Left renal pelvis (tissue), 4 donors: ENCODE results near the gene EVI2A. TPM values are rescaled to one million over a fixed set of nuclear protein-coding genes. Genes with fewer than 3 reads are reported as not detected.
"Not testable (repeated sequence)": the region's sequence is repeated elsewhere in the genome, so short reads cannot be mapped to it uniquely, and the experiment has no call there.

Source experiments
- DNase-seq, 4 donors: peaks; one replicate each; pipeline ENCODE4 v3.0.0-alpha.2; 2013; ENCODE audit warnings: low read depth in 4 of 4, low spot score in 3 of 4
- polyA plus RNA-seq, 4 donors: library from polyadenylated mRNA; unstranded; fragments of 120-200 nt; gene quantifications; one replicate each; pipeline ENCODE4 v1.2.1, GENCODE V29; 2013; ENCODE audit not compliant: insufficient read length in 4 of 4

EVI2A gene
- polyA plus RNA-seq, 4 donors: 1.4 to 3.7 (median 1.4) TPM

- DNase-seq: no peak
Measured at GRCh38 chr17:31313982-31314781, 7.2 kb downstream of the EVI2A start, which contains the start of gene EVI2B. TSS of gene EVI2B (minus strand) at chr17:31314054. CDS start at chr17:31305609, 8,445 bp downstream.

DNA sequence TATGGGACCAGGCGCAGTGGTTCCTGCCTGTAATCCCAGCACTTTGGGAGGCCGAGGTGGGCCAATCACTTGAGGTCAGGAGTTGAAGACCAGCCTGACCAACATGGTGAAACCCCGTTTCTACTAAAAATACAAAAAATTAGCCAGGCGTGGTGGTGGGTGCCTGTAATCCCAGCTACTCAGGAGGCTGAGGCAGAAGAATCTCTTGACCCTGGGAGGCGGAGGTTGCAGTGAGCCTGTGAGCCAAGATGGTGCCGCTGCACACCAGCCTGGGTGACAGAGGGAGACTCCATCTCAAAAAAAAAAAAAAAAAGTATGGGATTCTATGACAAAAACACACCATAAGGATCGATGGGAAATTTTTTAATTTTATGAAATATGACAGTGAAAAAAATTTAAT lies 9.2 kb downstream of the EVI2A start:
- not testable (repeated sequence) for DNase-seq

- DNase-seq: no peak
Measured at GRCh38 chr17:31311526-31311925, 9.9 kb downstream of the EVI2A start.

DNA sequence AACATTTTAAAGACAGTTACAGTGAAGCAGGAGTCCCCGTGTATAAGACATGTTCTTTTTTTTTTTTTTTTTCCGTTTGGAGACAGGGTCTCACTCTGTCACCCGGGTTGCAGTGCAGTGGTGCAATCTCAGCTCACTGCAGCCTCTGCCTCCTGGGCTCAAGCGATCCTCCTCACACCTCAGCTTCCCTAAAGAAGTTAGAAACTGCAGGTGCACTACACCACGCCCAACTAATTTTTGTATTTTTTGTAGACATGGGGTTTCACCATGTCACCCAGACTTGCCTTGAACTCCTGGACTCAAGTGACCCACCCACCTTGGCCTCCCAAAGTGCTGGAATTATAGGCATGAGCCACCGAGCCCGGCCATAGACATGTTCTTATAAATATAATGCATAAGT lies 10.5 kb downstream of the EVI2A start:
- no peak for DNase-seq

DNA sequence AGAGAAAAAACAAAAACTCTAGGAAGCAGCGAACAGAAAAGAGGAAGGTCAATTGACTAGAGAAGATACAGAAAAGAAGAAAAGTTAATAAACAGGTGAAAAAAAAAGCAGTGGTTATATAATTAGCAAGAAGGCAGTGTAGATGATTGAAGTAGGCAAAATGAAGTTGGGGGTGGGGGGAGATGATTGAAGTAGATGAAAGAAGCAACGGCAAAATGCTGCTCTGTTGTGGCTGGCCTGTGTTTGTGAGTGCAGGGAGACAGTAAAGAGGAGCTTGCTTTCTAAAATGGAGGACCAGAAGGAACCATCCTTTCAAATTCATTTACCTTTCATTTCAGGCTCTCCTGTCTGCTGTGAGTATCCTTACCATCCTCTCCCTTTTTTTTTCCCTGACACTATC lies 11.2 kb downstream of the EVI2A start:
- no peak for DNase-seq

DNA sequence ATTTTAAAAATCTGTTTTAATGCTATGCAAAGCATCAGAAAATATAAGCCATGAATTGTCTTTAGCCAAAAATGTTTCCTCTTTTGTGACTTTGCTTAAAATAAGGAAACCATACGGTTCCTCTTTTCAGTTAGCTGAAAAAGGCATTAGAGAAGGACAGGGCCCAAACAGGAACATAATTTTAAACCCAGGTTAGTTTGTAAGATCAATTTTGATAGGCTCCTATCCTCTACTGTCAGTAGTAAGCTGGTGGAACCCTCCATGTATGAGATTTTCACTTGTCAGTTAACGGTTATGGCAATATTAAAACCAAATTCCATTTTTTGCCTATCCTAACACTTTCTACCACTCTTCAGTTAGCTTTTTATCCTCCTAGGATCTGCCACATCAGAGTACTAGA lies 11.9 kb downstream of the EVI2A start:
- DNase-seq: no peak

DNA sequence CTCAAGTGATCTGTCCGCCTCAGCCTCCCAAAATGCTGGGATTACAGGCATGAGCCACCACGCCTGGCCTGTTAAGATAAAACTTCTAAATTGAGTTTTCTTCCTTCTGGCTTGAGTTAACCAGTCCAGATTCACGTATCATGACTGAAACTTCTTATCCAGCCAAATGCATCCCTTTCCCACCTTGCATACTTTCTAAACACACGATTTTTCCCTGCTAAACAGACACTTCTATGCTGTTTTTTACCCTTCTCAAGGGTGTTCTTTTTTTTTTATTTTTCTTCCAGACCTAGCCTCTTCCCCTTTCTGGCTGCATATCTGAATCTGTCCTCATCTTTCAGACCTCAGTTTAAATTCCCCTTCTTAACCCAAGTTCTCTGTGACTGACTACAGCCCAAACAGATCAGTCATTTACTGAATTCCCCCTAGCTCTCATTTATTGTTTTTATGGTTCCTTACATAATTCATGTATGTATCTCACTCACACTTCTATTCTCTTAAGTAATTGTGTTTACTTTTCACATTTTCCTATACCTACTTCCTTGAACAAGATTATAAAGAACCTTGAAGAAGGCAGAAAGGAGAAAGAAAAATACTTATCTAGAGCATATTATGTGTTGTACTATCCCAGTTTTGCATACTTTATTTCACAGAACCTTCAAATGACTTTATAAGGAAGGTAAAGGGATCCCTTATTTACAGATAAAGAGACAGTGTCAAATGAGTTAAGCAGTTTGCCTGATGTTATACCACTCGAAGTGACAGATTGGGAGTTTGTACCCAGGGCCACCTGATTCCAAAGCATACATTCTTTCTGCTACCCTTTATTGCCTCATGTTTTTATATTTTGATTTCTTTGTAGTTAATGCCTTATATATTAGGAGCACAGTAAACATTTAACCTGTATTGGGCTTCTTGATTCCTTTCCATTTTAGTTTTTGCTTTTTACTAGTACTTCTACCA lies 12.8 kb downstream of the EVI2A start:
- DNase-seq: no peak

- no peak for DNase-seq
Measured at GRCh38 chr17:31307640-31308039, 13.8 kb downstream of the EVI2A start.

- no peak for DNase-seq
Measured at GRCh38 chr17:31299624-31300023, 21.8 kb downstream of the EVI2A start.

- no peak for DNase-seq
Measured at GRCh38 chr17:31297090-31297489, 24.3 kb downstream of the EVI2A start, which contains the start of gene OMG. TSS of gene OMG (minus strand) at chr17:31297239. CDS start at chr17:31296331, 908 bp downstream.

- DNase-seq: no peak
Measured at GRCh38 chr17:31296142-31296541, 25.3 kb downstream of the EVI2A start.

DNA sequence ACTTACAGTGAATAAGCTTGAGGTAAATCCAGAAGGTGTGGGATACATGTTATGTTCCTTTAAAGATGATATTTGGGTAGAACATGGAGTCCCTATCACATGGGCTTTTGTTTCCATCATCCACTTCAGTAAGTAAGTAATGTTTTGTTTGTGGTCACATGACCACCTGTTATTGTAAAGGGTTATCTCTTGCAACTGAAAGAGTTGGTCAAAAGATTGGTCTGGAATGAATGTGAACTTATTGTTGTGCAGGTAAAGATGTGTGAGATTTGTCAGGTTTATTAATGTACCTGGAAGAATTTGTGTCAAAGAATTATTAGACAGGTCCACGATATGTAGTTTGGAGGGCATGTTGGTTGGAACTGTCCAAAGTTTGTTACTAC lies 25.9 kb downstream of the EVI2A start:
- DNase-seq: no peak

DNA sequence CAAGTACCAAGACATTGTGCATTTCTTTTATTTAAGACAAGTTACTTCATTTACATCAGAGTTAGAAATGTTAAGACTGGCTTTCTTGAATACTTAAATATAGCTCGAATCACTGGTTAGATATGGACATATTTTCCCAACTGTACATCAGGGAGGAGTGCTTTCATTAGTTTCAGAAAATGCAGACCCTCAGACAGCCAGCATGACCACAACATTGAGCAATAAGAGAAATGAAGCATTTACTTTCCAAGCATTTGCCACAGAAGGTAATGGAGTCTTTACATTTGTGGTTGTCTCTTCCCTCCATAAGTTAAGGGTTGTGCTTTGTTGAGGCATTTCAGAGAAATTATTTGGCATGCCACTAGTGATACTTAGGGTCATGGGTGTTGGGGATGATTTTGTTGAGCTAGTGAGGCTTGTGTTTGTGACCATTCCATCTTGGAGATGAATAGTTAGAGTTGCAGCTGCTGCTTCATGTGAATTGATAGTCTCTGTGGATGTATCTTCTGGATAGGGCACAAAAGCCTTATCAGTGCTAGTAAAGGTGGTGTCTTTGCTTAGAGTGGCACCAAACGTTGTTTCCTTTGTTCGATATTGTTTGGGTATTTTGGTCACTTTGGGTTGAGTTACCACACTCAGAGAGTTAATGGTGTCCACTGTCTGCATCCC lies 26.5 kb downstream of the EVI2A start:
- no peak for DNase-seq

GRCh38 chr17:31294231-31294630 lies 27.2 kb downstream of the EVI2A start:
- no peak for DNase-seq

- DNase-seq: no peak
Measured at GRCh38 chr17:31293581-31293980, 27.8 kb downstream of the EVI2A start.

DNA sequence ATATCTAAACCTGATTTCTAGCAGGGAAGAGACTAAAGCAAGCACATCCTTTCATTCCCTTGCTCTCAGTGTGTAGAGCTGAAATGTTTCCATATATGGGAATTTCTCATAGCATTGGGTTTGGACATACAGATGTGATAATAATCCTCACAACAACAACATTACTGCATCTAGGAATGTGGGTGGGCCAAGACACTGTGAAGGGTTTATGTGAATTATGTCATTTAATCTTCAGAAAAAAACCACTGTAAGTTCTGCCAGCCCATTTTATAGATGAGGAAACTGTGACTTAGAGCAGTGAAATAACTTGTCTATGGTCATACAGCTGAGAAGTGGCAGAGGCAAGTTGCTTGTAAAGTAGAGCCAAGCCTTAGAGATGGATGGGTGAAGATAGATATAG lies 29.6 kb downstream of the EVI2A start:
- no peak for DNase-seq

- no peak for DNase-seq
Measured at GRCh38 chr17:31289790-31290189, 31.6 kb downstream of the EVI2A start.

DNA sequence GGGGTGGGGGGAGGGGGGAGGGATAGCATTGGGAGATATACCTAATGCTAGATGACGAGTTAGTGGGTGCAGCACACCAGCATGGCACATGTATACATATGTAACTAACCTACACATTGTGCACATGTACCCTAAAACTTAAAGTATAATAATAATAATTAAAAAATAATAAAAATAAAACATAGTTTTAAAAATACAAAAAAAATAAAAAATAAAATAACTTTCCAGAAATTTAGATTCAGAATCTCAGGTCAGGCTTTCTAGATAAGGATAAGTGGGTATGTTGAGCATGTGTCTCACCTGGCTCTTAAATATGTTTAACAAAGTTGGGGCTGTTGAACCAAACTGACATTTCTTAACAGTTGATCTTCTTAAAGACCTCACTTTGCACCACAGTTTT lies 33.5 kb downstream of the EVI2A start:
- not testable (repeated sequence) for DNase-seq

DNA sequence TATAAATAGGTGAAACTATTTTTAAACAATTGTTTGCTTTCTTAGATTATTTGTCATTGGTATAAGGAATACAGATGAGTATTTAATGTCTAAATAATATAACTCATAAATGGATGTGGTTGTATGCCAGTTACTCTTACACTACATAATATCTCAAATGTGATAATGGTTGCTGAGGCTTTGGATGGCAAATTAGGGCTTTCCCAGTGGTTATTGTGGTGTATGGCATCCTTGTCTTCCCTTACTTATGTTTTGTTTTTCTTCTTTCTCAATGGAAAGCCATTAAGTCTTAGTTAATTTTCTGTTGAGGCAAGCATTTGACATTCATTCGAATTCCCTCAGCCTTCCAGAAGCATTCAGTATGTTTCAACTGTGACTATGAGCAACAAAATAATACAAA lies 34.8 kb downstream of the EVI2A start:
- DNase-seq: no peak

DNA sequence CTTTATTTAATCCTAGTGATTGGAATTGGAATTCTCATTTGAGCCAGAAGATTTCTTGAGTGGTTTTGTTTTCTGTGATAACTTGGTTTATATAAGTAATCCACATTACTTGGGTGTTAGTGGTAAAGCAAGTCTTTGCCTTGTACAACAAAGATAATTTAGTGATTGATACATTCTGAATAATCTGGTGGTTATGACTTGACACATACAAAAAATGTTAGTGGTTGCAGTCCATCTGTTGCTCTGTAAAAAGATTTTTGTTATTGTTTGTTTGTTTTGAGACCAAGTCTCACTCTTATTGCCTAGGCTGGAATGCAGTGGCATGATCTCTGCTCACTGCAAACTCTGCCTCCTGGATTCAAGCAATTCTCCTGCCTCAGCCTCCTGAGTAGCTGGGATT lies 37.6 kb downstream of the EVI2A start:
- no peak for DNase-seq

DNA sequence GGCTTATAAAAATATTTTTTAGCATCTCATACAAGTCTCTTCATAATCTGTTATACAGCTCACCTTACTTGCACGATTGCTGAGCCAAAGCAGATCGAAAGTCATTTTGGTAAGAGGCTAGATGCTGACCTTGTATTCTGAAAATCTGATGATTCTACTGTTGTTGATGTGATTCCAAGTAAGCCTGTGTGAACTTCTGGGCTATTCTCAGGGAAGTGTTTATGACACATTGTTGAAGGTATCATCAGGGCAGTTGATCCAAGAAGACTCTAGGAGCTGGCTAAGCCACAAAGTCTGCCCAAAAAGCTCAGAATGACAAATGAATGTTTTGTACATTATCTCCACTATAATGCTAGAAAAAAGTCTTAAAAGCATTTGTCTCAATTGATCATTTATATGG lies 40.4 kb downstream of the EVI2A start:
- no peak for DNase-seq
